ENCODE results near the gene RPTOR. TPM values are rescaled to one million over a fixed set of nuclear protein-coding genes. Genes with fewer than 3 reads are reported as not detected.

Gene RPTOR
- total RNA-seq, 1 experiment from 2014 or later: 30.6 TPM

- Histone ChIP-seq H3K4me1 (ENCODE audit: low read length) (no peaks in the 10 kb centered on the region), H3K36me3 (ENCODE audit: insufficient read depth, low read length) (no peaks in the 10 kb centered on the region), H2AFZ (ENCODE audit: low read length) (no peak overlapping the region), H3K4me2 (ENCODE audit: low read depth, low read length, poor library complexity, severe bottlenecking) (no peak overlapping the region), H3K9me3 (ENCODE audit: low read length) (no peaks in the 10 kb centered on the region), H3K27ac (ENCODE audit: low read length) (no peak overlapping the region), H3K4me3 (ENCODE audit: low read length) (no peak overlapping the region), H3K9ac (ENCODE audit: low read length) (no peak overlapping the region), H4K20me1 (ENCODE audit: insufficient read depth, low read depth, low read length) (no peaks in the 10 kb centered on the region), H3K9me2 (replicated peaks; ENCODE audit: insufficient read depth, low read length) (no peaks in the 10 kb centered on the region), H3K27me3 (ENCODE audit: low read length) (no peaks in the 10 kb centered on the region), H3K79me2 (ENCODE audit: low read length) (no peaks in the 10 kb centered on the region)
- no peak for DNase-seq
Measured at GRCh38 chr17:80945736-80946135, 401.1 kb downstream of the RPTOR start.

DNA sequence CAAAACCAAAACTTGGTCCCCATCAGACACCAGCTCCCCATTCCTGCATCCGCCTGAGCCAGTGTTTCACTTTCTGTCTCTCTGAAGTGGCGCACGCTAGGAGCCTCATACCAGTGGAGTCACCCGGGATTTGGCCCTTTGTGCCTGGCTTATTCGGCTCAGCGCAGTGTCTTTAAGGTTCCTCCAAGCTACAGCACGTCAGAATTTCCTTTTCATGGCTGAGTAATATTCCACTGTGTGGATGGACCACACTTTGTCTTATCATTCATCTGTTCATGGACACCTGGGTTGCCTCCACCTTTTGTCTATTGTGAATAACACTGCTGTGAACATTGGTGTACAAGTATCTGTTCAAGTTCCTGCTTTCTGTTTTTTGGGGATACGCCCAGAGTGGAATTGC is 401.8 kb downstream of the RPTOR start:
- Histone ChIP-seq H3K4me2 (ENCODE audit: low read depth, low read length, poor library complexity, severe bottlenecking) (no peak overlapping the region), H4K20me1 (ENCODE audit: insufficient read depth, low read depth, low read length) (no peaks in the 10 kb centered on the region), H3K4me1 (ENCODE audit: low read length) (no peaks in the 10 kb centered on the region), H3K9me2 (replicated peaks; ENCODE audit: insufficient read depth, low read length) (no peaks in the 10 kb centered on the region), H3K9me3 (ENCODE audit: low read length) (no peaks in the 10 kb centered on the region), H3K27me3 (ENCODE audit: low read length) (no peaks in the 10 kb centered on the region), H3K79me2 (ENCODE audit: low read length) (no peaks in the 10 kb centered on the region), H3K9ac (ENCODE audit: low read length) (no peak overlapping the region), H3K27ac (ENCODE audit: low read length) (no peak overlapping the region), H3K4me3 (ENCODE audit: low read length) (no peak overlapping the region), H3K36me3 (ENCODE audit: insufficient read depth, low read length) (no peaks in the 10 kb centered on the region), H2AFZ (ENCODE audit: low read length) (no peak overlapping the region)
- no peak for DNase-seq

DNA sequence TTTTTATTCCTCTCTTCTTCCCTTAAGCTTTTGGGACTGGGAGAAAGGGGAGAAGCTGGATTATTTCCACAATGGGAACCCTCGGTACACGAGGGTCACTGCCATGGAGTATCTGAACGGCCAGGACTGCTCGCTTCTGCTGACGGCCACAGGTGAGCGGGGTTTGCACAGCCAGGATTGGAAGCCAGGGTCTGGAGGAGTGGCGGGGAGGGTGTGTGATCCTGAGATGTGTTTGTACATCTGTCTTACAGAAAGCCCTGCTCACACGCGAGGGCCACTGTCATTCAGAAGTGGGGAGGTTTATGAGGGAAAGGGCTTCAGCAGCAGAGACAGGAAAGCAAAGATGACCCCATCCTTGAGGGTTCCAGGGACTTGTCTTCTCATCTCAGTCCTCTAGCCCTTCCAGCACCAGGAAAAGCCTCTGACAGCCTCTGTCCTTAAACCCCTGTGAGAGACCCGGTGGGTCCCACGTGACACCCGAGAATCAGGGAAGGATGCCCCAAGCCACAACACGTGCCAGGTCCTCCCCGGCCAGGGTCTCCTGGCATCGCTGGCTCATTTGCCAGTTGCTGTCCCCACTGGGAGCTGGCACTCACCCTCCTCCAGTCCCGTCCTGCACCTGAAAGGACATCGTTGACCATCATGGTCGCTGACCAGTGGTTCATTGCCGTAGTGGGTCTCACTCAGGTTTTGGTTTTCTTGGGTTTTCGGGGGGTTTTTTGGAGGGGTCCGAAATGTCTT is 402.7 kb downstream of the RPTOR start:
- no peaks in the 10 kb centered on the region for H3K9me2 ChIP-seq (replicated peaks; ENCODE audit: insufficient read depth, low read length)
- H2AFZ ChIP-seq (ENCODE audit: low read length): no peak overlapping the region
- no peak overlapping the region for H3K9ac ChIP-seq (ENCODE audit: low read length)
- H3K79me2 ChIP-seq (ENCODE audit: low read length): no peaks in the 10 kb centered on the region
- no peaks in the 10 kb centered on the region for H4K20me1 ChIP-seq (ENCODE audit: insufficient read depth, low read depth, low read length)
- no peaks in the 10 kb centered on the region for H3K36me3 ChIP-seq (ENCODE audit: insufficient read depth, low read length)
- no peak overlapping the region for H3K4me2 ChIP-seq (ENCODE audit: low read depth, low read length, poor library complexity, severe bottlenecking)
- no peak overlapping the region for H3K27ac ChIP-seq (ENCODE audit: low read length)
- H3K4me3 ChIP-seq (ENCODE audit: low read length): no peak overlapping the region
- H3K27me3 ChIP-seq (ENCODE audit: low read length): no peaks in the 10 kb centered on the region
- DNase-seq: no peak
- no peaks in the 10 kb centered on the region for H3K9me3 ChIP-seq (ENCODE audit: low read length)
- H3K4me1 ChIP-seq (ENCODE audit: low read length): no peaks in the 10 kb centered on the region

DNA sequence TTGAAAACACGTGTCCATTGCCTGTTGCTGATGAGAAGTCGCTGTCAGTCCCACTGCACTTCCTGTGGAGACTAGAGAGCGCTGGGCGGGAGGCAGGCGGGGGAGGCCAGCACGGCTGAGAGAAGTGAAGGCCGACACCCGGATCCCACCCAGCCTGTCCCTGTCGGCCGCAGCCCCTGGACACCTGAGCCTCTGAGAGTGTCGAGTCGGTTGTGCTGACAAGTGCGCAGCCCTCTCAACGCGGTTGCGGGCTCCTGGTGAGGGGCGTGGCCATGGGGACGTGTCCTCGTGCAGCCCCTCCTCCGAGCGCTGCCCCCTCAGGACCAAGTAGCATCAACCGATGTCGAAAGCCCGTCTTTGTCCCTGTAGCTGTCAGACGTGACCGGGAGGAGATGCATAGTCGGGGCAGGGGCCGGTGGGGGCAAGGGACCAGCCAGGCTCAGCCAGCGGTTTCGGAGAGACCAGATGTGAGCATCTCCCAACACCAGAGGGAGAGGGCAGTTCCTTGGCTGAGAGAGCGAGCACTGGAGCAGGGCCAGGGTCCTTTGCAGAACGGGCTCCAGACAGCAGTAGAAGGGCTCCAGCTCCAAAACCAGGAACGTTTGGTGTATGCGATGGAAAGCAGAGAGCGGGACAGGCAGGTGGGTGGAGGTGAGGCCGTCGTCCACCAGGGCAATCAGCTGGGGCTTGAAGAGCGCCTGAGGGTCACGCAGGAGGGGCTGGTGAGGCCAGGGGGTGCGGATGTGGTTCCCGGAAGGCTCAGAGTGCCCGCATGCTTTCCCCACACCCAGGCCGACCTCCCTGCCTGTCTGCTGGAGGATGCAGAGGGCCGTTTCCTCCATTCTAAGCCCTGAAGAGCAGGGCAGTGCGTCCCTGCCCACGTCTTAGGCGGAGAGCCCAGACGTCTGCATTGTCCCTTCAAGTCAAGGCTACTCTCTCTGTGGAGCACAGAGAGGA is 403.7 kb downstream of the RPTOR start:
- no peaks in the 10 kb centered on the region for H3K9me2 ChIP-seq (replicated peaks; ENCODE audit: insufficient read depth, low read length)
- no peak overlapping the region for H3K4me3 ChIP-seq (ENCODE audit: low read length)
- H3K4me2 ChIP-seq (ENCODE audit: low read depth, low read length, poor library complexity, severe bottlenecking): no peak overlapping the region
- no peaks in the 10 kb centered on the region for H3K4me1 ChIP-seq (ENCODE audit: low read length)
- H3K9ac ChIP-seq (ENCODE audit: low read length): no peak overlapping the region
- H3K27ac ChIP-seq (ENCODE audit: low read length): no peak overlapping the region
- no peaks in the 10 kb centered on the region for H3K27me3 ChIP-seq (ENCODE audit: low read length)
- no peak overlapping the region for H2AFZ ChIP-seq (ENCODE audit: low read length)
- H3K79me2 ChIP-seq (ENCODE audit: low read length): no peaks in the 10 kb centered on the region
- H4K20me1 ChIP-seq (ENCODE audit: insufficient read depth, low read depth, low read length): no peaks in the 10 kb centered on the region
- no peaks in the 10 kb centered on the region for H3K9me3 ChIP-seq (ENCODE audit: low read length)
- H3K36me3 ChIP-seq (ENCODE audit: insufficient read depth, low read length): no peaks in the 10 kb centered on the region
- DNase-seq: no peak

DNA sequence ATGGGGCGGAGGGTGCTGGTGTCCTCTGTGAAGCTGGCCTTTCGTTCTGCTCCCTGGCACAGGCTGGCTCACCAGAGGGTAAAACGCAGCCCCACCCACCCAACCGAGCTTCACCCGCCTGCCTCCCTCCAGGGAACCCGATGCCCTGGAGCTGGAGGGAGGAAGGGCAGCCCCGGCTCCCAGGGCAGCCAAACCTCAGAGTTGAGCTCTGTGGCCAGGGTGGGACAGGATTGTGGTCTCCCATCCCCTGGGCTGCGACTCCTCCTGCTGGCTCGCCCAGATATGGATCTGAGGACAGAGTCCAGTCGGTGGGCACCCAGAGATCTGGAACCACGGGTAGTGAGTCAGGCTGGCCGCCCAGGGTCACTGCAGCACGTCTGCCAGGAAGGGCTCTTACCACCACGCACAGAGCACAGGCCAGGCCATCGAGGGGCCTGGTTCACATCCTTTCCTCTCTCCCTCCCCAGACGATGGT is 404.4 kb downstream of the RPTOR start:
- Histone ChIP-seq H4K20me1 (ENCODE audit: insufficient read depth, low read depth, low read length) (no peaks in the 10 kb centered on the region), H3K9me2 (replicated peaks; ENCODE audit: insufficient read depth, low read length) (no peaks in the 10 kb centered on the region), H3K36me3 (ENCODE audit: insufficient read depth, low read length) (no peaks in the 10 kb centered on the region), H3K9me3 (ENCODE audit: low read length) (no peaks in the 10 kb centered on the region), H3K27ac (ENCODE audit: low read length) (no peak overlapping the region), H3K79me2 (ENCODE audit: low read length) (no peaks in the 10 kb centered on the region), H3K4me1 (ENCODE audit: low read length) (no peaks in the 10 kb centered on the region), H2AFZ (ENCODE audit: low read length) (no peak overlapping the region), H3K4me2 (ENCODE audit: low read depth, low read length, poor library complexity, severe bottlenecking) (no peak overlapping the region), H3K9ac (ENCODE audit: low read length) (no peak overlapping the region), H3K4me3 (ENCODE audit: low read length) (no peak overlapping the region), H3K27me3 (ENCODE audit: low read length) (no peaks in the 10 kb centered on the region)
- no peak for DNase-seq

GRCh38 chr17:80949451-80950421 is 405.1 kb downstream of the RPTOR start:
- DNase-seq: no peak
- Histone ChIP-seq H3K9ac (ENCODE audit: low read length) (no peak overlapping the region), H3K36me3 (ENCODE audit: insufficient read depth, low read length) (no peaks in the 10 kb centered on the region)

GRCh38 chr17:80950466-80951120 is 406.0 kb downstream of the RPTOR start:
- H3K4me1 ChIP-seq (ENCODE audit: low read length): no peaks in the 10 kb centered on the region
- no peak overlapping the region for H3K9ac ChIP-seq (ENCODE audit: low read length)
- H3K36me3 ChIP-seq (ENCODE audit: insufficient read depth, low read length): no peaks in the 10 kb centered on the region
- DNase-seq: no peak
- no peak overlapping the region for H3K4me3 ChIP-seq (ENCODE audit: low read length)
- no peaks in the 10 kb centered on the region for H3K9me2 ChIP-seq (replicated peaks; ENCODE audit: insufficient read depth, low read length)
- no peaks in the 10 kb centered on the region for H4K20me1 ChIP-seq (ENCODE audit: insufficient read depth, low read depth, low read length)
- no peaks in the 10 kb centered on the region for H3K79me2 ChIP-seq (ENCODE audit: low read length)
- no peak overlapping the region for H3K4me2 ChIP-seq (ENCODE audit: low read depth, low read length, poor library complexity, severe bottlenecking)
- H3K9me3 ChIP-seq (ENCODE audit: low read length): no peaks in the 10 kb centered on the region
- H3K27ac ChIP-seq (ENCODE audit: low read length): no peak overlapping the region
- H3K27me3 ChIP-seq (ENCODE audit: low read length): no peaks in the 10 kb centered on the region
- no peak overlapping the region for H2AFZ ChIP-seq (ENCODE audit: low read length)

More at GRCh38 chr17:80949451-80950421, 405.1 kb downstream of the RPTOR start:
- Histone ChIP-seq H3K27me3 (ENCODE audit: low read length) (no peaks in the 10 kb centered on the region), H3K79me2 (ENCODE audit: low read length) (no peaks in the 10 kb centered on the region), H3K27ac (ENCODE audit: low read length) (no peak overlapping the region), H3K4me3 (ENCODE audit: low read length) (no peak overlapping the region), H2AFZ (ENCODE audit: low read length) (no peak overlapping the region), H3K4me1 (ENCODE audit: low read length) (no peaks in the 10 kb centered on the region), H3K4me2 (ENCODE audit: low read depth, low read length, poor library complexity, severe bottlenecking) (no peak overlapping the region), H4K20me1 (ENCODE audit: insufficient read depth, low read depth, low read length) (no peaks in the 10 kb centered on the region), H3K9me2 (replicated peaks; ENCODE audit: insufficient read depth, low read length) (no peaks in the 10 kb centered on the region), H3K9me3 (ENCODE audit: low read length) (no peaks in the 10 kb centered on the region)

Data from Karpas-422 (cell line).